KMS-11 (cell line): Measurements from ENCODE around the gene COL1A1.

Experiments used
- H2AFZ ChIP-seq: fragments of 200-600 bp; sonication (generic); 2 replicates; pipeline ENCODE4 v1.6.1; 2016; ENCODE audit warnings: antibody characterized with exemption, mixed run types, low read depth
- H3K27ac ChIP-seq: fragments of 200-600 bp; sonication (generic); 2 replicates; pipeline ENCODE4 v1.6.1; 2016; ENCODE audit warnings: mild to moderate bottlenecking, mixed run types
- H3K27me3 ChIP-seq: fragments of 200-600 bp; sonication (generic); 2 replicates; pipeline ENCODE4 v1.6.1; 2017; ENCODE audit warnings: mild to moderate bottlenecking, low read depth, mixed run types, moderate library complexity; ENCODE audit not compliant: insufficient read depth
- H3K36me3 ChIP-seq: fragments of 200-600 bp; sonication (generic); 2 replicates; pipeline ENCODE4 v1.6.1; 2017; ENCODE audit warnings: mild to moderate bottlenecking, mixed run types; ENCODE audit not compliant: insufficient read depth
- H3K4me1 ChIP-seq: fragments of 200-600 bp; sonication (generic); 2 replicates; pipeline ENCODE4 v1.6.1; 2016; ENCODE audit warnings: mild to moderate bottlenecking, low read depth, mixed run types; ENCODE audit not compliant: poor library complexity, severe bottlenecking
- H3K4me2 ChIP-seq: fragments of 200-600 bp; sonication (generic); 2 replicates; pipeline ENCODE4 v1.7.0; 2016; ENCODE audit warnings: mild to moderate bottlenecking, mixed run types
- H3K4me3 ChIP-seq: fragments of 200-600 bp; sonication (generic); IDR thresholded peaks from 2 replicates; pipeline ENCODE4 v1.6.1; 2017; ENCODE audit warnings: low read depth, low read length, mixed read lengths; ENCODE audit not compliant: insufficient read depth
- H3K79me2 ChIP-seq: fragments of 200-600 bp; sonication (generic); 2 replicates; pipeline ENCODE4 v1.6.1; 2016; ENCODE audit warnings: low read depth, mixed run types; ENCODE audit not compliant: insufficient read depth
- H3K9ac ChIP-seq: fragments of 200-600 bp; sonication (generic); 2 replicates; pipeline ENCODE4 v1.6.1; 2016; ENCODE audit warnings: mild to moderate bottlenecking, mixed run types
- H4K20me1 ChIP-seq: fragments of 200-600 bp; sonication (generic); 2 replicates; pipeline ENCODE4 v1.6.1; 2016; ENCODE audit warnings: mild to moderate bottlenecking, mixed run types; ENCODE audit not compliant: insufficient read depth
- CTCF ChIP-seq: fragments of 200-600 bp; sonication (generic); conservative IDR thresholded peaks from 2 replicates; pipeline ENCODE4 v1.6.1; 2017; ENCODE audit warnings: low read depth, mild to moderate bottlenecking, antibody characterized with exemption, low read length, moderate library complexity, mixed read lengths

The COL1A1 gene

DNA sequence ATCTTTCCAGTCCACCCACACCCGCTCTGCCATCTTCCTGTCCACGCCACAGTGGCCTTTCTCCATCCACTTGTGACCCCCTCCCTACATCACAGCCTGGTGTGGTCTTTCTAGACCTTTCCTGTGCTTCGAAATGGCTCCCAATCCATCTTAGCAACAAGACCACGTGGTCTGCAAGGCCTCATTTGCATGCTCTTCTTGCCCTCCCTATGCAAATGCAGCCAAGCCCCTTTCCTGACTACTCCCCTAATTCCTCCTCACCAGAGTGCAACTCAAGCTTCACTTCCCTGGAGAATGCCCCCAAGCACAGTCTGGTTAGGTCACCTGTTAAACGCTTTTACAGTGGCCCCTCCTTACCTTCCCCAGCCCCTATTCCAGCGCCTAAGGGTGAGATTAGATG lies 57.1 kb downstream of the COL1A1 start:
- TF ChIP-seq CTCF, result no peak
- no peaks in the 10 kb centered on the region for H4K20me1 ChIP-seq
- H3K79me2 ChIP-seq, result peaks cover 34% of the 10 kb centered on the region
- H3K36me3 ChIP-seq, result peaks cover 9% of the 10 kb centered on the region; the same call in 1 of the 2 replicates
- H3K4me1 ChIP-seq, result peaks cover 27% of the 10 kb centered on the region
- H3K27me3 ChIP-seq, result no peaks in the 10 kb centered on the region
- no peak overlapping the region for H2AFZ ChIP-seq
- no peak overlapping the region for H3K4me2 ChIP-seq
- no peak overlapping the region for H3K9ac ChIP-seq
- no peak overlapping the region for H3K27ac ChIP-seq
- no peak overlapping the region for H3K4me3 ChIP-seq

DNA sequence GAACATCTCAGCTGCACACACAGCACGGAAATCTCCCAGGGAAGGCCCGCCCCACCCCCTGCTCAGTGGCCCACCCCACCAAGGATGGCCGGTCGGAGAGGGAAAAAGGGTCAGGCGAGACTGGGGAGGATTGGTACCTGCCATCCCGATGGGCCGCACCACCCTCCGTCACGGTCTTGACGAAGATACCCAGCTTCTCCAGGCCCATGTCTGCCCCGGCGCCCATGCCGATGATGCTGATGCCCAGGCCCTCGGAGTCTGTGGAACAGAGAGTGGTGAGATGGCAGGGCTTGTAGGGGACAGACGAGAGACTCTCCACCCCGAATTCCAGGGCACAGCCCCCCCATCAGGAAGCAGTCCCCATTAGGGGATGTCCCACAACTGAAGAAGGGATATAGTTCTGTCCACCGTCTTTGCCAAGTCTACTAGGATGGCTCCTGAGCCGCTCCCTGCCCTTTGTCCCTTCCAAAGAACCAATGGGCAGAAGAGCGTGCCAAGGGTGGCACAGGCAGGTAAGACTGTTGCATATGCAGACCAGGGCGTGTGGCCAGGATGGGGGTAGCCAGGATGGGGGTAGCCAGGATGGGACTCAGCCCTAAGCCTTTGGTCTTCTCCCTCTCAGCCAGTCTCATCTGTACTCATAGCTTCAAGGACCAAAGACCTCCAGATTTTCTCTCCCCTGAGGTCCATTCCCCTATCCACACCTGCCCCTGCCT lies 57.8 kb downstream of the COL1A1 start:
- no peak overlapping the region for H3K27ac ChIP-seq
- H3K4me1 ChIP-seq, result peaks cover 27% of the 10 kb centered on the region
- H3K4me3 ChIP-seq, result no peak overlapping the region
- peaks cover 9% of the 10 kb centered on the region; the same call in 1 of the 2 replicates for H3K36me3 ChIP-seq
- H2AFZ ChIP-seq, result no peak overlapping the region
- H4K20me1 ChIP-seq, result no peaks in the 10 kb centered on the region
- no peak for TF ChIP-seq CTCF
- no peaks in the 10 kb centered on the region for H3K27me3 ChIP-seq
- H3K9ac ChIP-seq, result no peak overlapping the region
- H3K4me2 ChIP-seq, result no peak overlapping the region
- peaks cover 29% of the 10 kb centered on the region for H3K79me2 ChIP-seq

DNA sequence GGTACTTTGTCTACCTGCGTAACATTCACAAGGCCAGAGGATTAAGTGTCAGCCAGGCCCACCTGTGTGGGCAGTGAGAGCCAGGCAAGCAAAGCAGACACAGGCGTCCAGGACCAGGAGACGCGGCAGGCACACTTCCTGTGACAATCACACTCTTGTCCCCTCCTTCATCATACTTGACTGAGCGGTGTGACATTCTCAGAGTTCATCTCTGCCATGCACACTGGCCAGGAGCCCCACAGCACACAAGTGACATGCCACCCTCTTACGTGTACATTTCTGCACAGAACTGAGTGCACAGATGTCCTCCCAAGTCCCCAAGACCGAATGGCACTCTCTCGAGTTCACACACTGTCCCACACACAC lies 59.7 kb downstream of the COL1A1 start:
- H3K79me2 ChIP-seq, result peaks cover 10% of the 10 kb centered on the region
- H3K4me1 ChIP-seq, result peaks cover 10% of the 10 kb centered on the region

DNA sequence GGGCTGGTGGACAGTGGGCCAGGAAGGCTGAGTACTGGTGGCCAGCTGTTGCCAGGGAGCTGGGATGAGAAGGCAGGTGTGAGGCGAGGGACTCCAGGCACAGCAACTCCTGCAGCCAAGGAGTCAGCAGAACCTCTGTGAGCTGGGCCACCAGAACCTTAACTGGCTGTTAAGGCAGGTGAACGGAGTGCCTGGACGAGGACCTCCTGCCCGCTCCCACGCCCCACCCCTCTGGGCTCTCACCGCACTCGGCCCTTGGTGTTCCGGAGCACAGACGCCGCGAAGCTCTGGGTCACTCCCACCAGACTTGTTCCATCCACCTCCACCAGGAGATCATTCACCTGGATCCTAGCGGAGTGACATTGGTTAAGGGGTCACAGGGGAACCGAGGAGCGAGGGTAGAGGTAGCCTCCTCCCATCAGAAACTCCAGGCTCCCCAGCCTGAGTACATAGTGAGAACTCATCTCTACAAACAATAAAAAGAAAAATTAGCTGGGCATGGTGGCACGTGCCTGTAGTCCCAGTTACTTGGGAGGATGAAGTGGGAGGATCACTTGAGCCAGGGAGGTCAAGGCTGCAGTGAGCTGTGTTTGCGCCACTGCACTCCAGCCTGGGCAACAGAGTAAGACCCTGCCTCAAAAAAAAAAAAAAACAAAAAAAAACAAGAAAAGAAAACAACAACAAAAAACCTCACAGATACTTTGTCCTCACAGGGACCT lies 60.2 kb downstream of the COL1A1 start:
- peaks cover 7% of the 10 kb centered on the region for H3K4me1 ChIP-seq
- H4K20me1 ChIP-seq, result no peaks in the 10 kb centered on the region
- TF ChIP-seq CTCF, result no peak
- peaks cover 14% of the 10 kb centered on the region; the same call in 1 of the 2 replicates for H3K36me3 ChIP-seq
- no peak overlapping the region for H2AFZ ChIP-seq
- no peaks in the 10 kb centered on the region for H3K27me3 ChIP-seq
- no peak overlapping the region for H3K4me2 ChIP-seq
- H3K79me2 ChIP-seq, result peaks cover 4% of the 10 kb centered on the region
- no peak overlapping the region for H3K27ac ChIP-seq
- no peak overlapping the region for H3K9ac ChIP-seq
- H3K4me3 ChIP-seq, result no peak overlapping the region

More for the DNA sequence above, 59.7 kb downstream of the COL1A1 start:
- no peaks in the 10 kb centered on the region for H3K27me3 ChIP-seq
- H3K9ac ChIP-seq, result no peak overlapping the region
- H3K36me3 ChIP-seq, result peaks cover 14% of the 10 kb centered on the region; the same call in 1 of the 2 replicates
- no peak for TF ChIP-seq CTCF
- H4K20me1 ChIP-seq, result no peaks in the 10 kb centered on the region
- H3K4me2 ChIP-seq, result no peak overlapping the region
- no peak overlapping the region for H3K4me3 ChIP-seq
- no peak overlapping the region for H3K27ac ChIP-seq
- H2AFZ ChIP-seq, result no peak overlapping the region
